Measurements from ENCODE around the gene CDR2.

Gene CDR2

GRCh38 chr16:22313876-22314470 is 60.4 kb downstream of the CDR2 start:
- no peak for DNase-seq (ENCODE audit: extremely low read depth, low read depth)
- TF ChIP-seq, protein P1, sequence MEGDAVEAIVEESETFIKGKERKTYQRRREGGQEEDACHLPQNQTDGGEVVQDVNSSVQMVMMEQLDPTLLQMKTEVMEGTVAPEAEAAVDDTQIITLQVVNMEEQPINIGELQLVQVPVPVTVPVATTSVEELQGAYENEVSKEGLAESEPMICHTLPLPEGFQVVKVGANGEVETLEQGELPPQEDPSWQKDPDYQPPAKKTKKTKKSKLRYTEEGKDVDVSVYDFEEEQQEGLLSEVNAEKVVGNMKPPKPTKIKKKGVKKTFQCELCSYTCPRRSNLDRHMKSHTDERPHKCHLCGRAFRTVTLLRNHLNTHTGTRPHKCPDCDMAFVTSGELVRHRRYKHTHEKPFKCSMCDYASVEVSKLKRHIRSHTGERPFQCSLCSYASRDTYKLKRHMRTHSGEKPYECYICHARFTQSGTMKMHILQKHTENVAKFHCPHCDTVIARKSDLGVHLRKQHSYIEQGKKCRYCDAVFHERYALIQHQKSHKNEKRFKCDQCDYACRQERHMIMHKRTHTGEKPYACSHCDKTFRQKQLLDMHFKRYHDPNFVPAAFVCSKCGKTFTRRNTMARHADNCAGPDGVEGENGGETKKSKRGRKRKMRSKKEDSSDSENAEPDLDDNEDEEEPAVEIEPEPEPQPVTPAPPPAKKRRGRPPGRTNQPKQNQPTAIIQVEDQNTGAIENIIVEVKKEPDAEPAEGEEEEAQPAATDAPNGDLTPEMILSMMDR (IDR thresholded peaks at IDR 0.05; ENCODE audit: low read depth, low read length), result no peak

DNA sequence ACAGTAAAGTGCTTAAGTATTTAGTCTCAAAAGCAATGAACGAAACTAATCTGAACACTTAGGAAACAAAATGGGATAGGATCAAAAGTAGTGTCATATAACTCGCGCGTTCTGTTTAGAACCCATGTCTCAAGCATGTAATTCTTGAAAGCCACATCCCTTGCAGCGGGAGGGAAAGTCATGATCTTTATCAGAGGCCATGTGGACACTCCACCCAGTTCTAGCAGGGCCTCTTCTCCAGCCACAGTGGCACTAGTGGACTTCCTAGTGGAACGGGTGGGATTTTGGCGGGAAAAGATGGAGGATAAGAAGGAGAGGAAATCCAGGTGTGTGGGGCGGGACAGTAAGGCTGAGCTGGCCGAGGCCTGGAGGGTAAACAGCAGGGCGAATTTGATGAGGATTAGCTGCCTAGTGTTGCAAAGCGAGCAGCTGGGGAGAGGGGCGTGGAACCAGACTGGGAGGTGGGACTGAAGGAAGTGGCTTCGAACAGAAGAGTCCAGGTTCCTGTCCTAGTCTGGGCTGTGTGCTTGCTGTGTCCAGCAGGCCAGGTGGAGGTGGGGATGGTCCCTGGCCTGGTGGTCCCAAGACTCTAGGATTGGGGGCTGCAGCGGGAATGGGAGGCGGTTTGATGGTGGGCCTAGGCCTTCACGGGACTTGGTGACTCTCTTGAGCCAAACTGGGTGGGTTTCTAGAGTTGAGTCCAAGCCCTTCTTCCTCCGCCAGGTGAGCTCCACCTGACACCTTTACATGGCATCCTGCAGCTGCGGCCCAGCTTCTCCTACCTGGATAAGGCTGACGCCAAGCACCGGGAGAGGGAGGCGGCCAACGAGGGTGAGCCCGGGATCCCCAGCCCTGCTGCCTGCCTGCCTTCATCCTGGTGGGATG is 61.3 kb downstream of the CDR2 start:
- DNase-seq (ENCODE audit: extremely low read depth, low read depth), result no peak
- TF ChIP-seq, protein P1 (IDR thresholded peaks at IDR 0.05; ENCODE audit: low read depth, low read length), result no peak

- no peak for DNase-seq (ENCODE audit: extremely low read depth, low read depth)
- TF ChIP-seq, protein P1 (IDR thresholded peaks at IDR 0.05; ENCODE audit: low read depth, low read length), result no peak
These were observed 62.9 kb downstream of the CDR2 start for GRCh38 chr16:22311520-22311919.

- no peak for DNase-seq (ENCODE audit: extremely low read depth, low read depth)
These were observed 65.4 kb downstream of the CDR2 start for GRCh38 chr16:22308824-22309520.

GRCh38 chr16:22307838-22308237 is 66.6 kb downstream of the CDR2 start:
- no peak for DNase-seq (ENCODE audit: extremely low read depth, low read depth)
- TF ChIP-seq, protein P1 (IDR thresholded peaks at IDR 0.05; ENCODE audit: low read depth, low read length), result no peak

More at GRCh38 chr16:22308824-22309520, 65.4 kb downstream of the CDR2 start:
- TF ChIP-seq, protein P1 (IDR thresholded peaks at IDR 0.05; ENCODE audit: low read depth, low read length), result no peak

GRCh38 chr16:22306788-22307187 is 67.6 kb downstream of the CDR2 start:
- TF ChIP-seq, protein P1 (IDR thresholded peaks at IDR 0.05; ENCODE audit: low read depth, low read length), result no peak
- no peak for DNase-seq (ENCODE audit: extremely low read depth, low read depth)

DNA sequence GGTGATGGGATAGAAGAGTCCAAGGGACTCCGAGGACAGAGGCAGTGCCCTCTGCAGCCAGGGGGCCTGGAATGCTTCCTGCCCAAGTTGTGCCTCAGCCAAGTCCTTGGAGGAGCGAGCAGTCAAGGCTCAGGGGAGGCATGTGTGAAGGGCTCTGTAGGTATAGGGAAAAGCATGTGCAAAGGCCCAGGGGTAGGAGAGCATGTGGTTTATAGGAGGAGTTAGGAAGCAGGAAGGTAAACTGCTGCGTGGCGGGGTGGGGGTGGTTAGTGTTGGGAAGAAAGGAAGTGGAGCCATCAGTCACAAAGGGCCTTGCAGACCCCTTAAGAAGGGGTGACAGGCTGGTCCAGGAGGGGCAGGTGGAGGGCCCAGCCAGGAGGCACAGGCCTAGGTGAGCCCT is 70.0 kb downstream of the CDR2 start:
- no peak for DNase-seq (ENCODE audit: extremely low read depth, low read depth)
- TF ChIP-seq, protein P1 (IDR thresholded peaks at IDR 0.05; ENCODE audit: low read depth, low read length), result no peak
